ENCODE data around the gene FCRL4. TPM values are rescaled to one million over a fixed set of nuclear protein-coding genes. Genes with fewer than 3 reads are reported as not detected.

FCRL4 gene
- total and polyA plus RNA-seq, 2 of the 4 experiments (the other 2 are of a cell fraction) = not detected

DNA sequence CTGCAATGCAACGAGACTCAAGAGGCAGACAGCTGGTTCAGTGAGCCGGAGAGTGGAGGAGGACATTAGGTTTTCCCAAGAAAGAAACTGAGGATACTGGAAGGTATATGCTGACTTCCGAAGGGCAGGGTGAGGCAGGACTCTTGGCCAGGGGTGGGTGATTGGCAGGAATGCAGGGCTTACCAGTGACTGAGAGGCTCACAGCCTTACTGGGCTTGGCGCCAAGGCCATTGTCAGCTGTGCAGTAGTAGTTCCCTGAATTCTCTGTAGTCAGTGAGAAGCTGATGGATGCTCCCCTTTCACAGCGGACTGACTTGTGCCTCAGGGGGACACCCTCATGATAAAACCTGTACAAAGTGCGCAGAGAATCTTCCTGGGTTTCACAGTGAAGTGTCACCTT lies 55.2 kb downstream of the FCRL4 start:
- no peak overlapping the region for H4K8ac ChIP-seq (ENCODE audit: low read depth in 2 of 2, low read length in 2 of 2)
- H4K91ac ChIP-seq (ENCODE audit: insufficient read depth, low read depth, low read length) = no peak overlapping the region
- H2AK5ac ChIP-seq (ENCODE audit: low read depth, low read length) = no peak overlapping the region
- no peak overlapping the region for H2AK9ac ChIP-seq (replicated peaks; ENCODE audit: low read depth, low read length, poor library complexity)
- WGBS, 2 experiments (ENCODE audit: extremely low coverage in 2 of 2, insufficient read length in 1 of 2) = 20% methylated on average over 1 of the region's 6 CpGs; no CpG with 5 or more reads in 1 of the 2 experiments
- ChIA-PET POLR2A (ENCODE audit: unreplicated experiment) (no interaction called here), CTCF (no interaction called here)
- no peak overlapping the region for H2BK120ac ChIP-seq (ENCODE audit: low read depth, low read length)
- H3K18ac ChIP-seq (ENCODE audit: low read depth, low read length) = no peak overlapping the region
- H2BK20ac ChIP-seq (ENCODE audit: low read depth, low read length) = no peak overlapping the region
- H3K4me3 ChIP-seq (ENCODE audit: insufficient read depth, low read depth, low read length) = no peak overlapping the region
- BruUV-seq (replicated peaks) = no TSS peak
- H3K9me1 ChIP-seq (ENCODE audit: insufficient read depth, low read length) = no peaks in the 10 kb centered on the region
- in situ Hi-C loops (cut with MboI; ENCODE audit: low sequenced_read_pairs) = no loop called here
- no peaks in the 10 kb centered on the region for H3K9me3 ChIP-seq (ENCODE audit: control insufficient read depth, insufficient read depth, low read length)
- no peak for DNase-seq
- TF ChIP-seq CHD1 (IDR thresholded peaks at IDR 0.05; ENCODE audit: low read depth, low read length) = no peak
- TF ChIP-seq, protein P1, sequence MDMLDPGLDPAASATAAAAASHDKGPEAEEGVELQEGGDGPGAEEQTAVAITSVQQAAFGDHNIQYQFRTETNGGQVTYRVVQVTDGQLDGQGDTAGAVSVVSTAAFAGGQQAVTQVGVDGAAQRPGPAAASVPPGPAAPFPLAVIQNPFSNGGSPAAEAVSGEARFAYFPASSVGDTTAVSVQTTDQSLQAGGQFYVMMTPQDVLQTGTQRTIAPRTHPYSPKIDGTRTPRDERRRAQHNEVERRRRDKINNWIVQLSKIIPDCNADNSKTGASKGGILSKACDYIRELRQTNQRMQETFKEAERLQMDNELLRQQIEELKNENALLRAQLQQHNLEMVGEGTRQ (IDR thresholded peaks at IDR 0.05; ENCODE audit: low read depth, low read length) = no peak
- no peak for TF ChIP-seq RAD21 (IDR thresholded peaks at IDR 0.05; ENCODE audit: low read length)
- TF ChIP-seq MXI1 (IDR thresholded peaks at IDR 0.05; ENCODE audit: borderline replicate concordance, low read depth, low read length) = no peak
- TF ChIP-seq, protein P2, sequence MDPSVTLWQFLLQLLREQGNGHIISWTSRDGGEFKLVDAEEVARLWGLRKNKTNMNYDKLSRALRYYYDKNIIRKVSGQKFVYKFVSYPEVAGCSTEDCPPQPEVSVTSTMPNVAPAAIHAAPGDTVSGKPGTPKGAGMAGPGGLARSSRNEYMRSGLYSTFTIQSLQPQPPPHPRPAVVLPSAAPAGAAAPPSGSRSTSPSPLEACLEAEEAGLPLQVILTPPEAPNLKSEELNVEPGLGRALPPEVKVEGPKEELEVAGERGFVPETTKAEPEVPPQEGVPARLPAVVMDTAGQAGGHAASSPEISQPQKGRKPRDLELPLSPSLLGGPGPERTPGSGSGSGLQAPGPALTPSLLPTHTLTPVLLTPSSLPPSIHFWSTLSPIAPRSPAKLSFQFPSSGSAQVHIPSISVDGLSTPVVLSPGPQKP (IDR thresholded peaks at IDR 0.05; ENCODE audit: borderline replicate concordance, low read depth, low read length) = no peak
- TF ChIP-seq, protein P3, sequence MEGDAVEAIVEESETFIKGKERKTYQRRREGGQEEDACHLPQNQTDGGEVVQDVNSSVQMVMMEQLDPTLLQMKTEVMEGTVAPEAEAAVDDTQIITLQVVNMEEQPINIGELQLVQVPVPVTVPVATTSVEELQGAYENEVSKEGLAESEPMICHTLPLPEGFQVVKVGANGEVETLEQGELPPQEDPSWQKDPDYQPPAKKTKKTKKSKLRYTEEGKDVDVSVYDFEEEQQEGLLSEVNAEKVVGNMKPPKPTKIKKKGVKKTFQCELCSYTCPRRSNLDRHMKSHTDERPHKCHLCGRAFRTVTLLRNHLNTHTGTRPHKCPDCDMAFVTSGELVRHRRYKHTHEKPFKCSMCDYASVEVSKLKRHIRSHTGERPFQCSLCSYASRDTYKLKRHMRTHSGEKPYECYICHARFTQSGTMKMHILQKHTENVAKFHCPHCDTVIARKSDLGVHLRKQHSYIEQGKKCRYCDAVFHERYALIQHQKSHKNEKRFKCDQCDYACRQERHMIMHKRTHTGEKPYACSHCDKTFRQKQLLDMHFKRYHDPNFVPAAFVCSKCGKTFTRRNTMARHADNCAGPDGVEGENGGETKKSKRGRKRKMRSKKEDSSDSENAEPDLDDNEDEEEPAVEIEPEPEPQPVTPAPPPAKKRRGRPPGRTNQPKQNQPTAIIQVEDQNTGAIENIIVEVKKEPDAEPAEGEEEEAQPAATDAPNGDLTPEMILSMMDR (conservative IDR thresholded peaks at IDR 0.05; ENCODE audit: low read depth, low read length) = no peak
- TF ChIP-seq MAFK (IDR thresholded peaks at IDR 0.05; ENCODE audit: low read depth, low read length) = no peak
- TF ChIP-seq MAZ (IDR thresholded peaks at IDR 0.05; ENCODE audit: borderline replicate concordance, low read depth, low read length) = no peak
- no peak for TF ChIP-seq CEBPB (IDR thresholded peaks at IDR 0.05; ENCODE audit: low read depth, low read length)
- no peak for TF ChIP-seq RCOR1 (IDR thresholded peaks at IDR 0.05; ENCODE audit: insufficient replicate concordance, low read length)
- no peak for TF ChIP-seq SMC3 (IDR thresholded peaks at IDR 0.05; ENCODE audit: low read depth, low read length)
- no peak for TF ChIP-seq BHLHE40 (IDR thresholded peaks at IDR 0.05; ENCODE audit: low read depth, low read length)
- TF ChIP-seq FOS (IDR thresholded peaks at IDR 0.05; ENCODE audit: low read depth, low read length) = no peak
- TF ChIP-seq POLR2A (IDR thresholded peaks at IDR 0.05; ENCODE audit: low read depth, low read length) = no peak
- no peak for TF ChIP-seq NFE2L2 (IDR thresholded peaks at IDR 0.05; ENCODE audit: low read depth, low read length)
- no peak overlapping the region for H4K5ac ChIP-seq (ENCODE audit: low read depth, low read length)
- no peaks in the 10 kb centered on the region for H3K4me1 ChIP-seq (ENCODE audit: control insufficient read depth, insufficient read depth, low read length)
- no peak overlapping the region for H3K14ac ChIP-seq (replicated peaks; ENCODE audit: low read depth, low read length)
- no peaks in the 10 kb centered on the region for H3K36me3 ChIP-seq (ENCODE audit: control insufficient read depth, insufficient read depth, low read length)
- no peak overlapping the region for H3K27ac ChIP-seq (ENCODE audit: insufficient read depth, low read length)
- no peak overlapping the region for H2BK15ac ChIP-seq (ENCODE audit: low read depth, low read length)
- ATAC-seq (ENCODE audit: low read depth) = no peak
- H3K23ac ChIP-seq (ENCODE audit: low read depth, low read length) = no peak overlapping the region
- H3K9ac ChIP-seq (ENCODE audit: low read depth, low read length) = no peak overlapping the region
- intact Hi-C loops (cut with micrococcal nuclease) = no loop called here
- no peaks in the 10 kb centered on the region for H3K79me1 ChIP-seq (ENCODE audit: low read depth in 1 of 2, low read length in 2 of 2)
- dilution Hi-C loops (cut with HindIII; ENCODE audit: low sequenced_read_pairs, unreplicated experiment) = no loop called here
- H3K4me2 ChIP-seq (ENCODE audit: low read depth, low read length) = no peak overlapping the region
- H3K27me3 ChIP-seq (ENCODE audit: control insufficient read depth, insufficient read depth, low read length) = no peaks in the 10 kb centered on the region
- H3K4ac ChIP-seq (ENCODE audit: low read depth, low read length) = no peak overlapping the region
- H3K56ac ChIP-seq (ENCODE audit: extremely low read depth, insufficient read depth, low read length) = no peak overlapping the region
- no peak overlapping the region for H2BK5ac ChIP-seq (ENCODE audit: low read depth, low read length, poor library complexity, severe bottlenecking)
- H2AFZ ChIP-seq (replicated peaks; ENCODE audit: low read length, poor library complexity) = no peak overlapping the region
- no peaks in the 10 kb centered on the region for H4K20me1 ChIP-seq (ENCODE audit: insufficient read depth, low read length)

Measured in IMR-90 (cell line).